C4-2B (cell line): ENCODE results near the gene RASD1.

Experiments
- H3K27ac ChIP-seq: fragments of 450-650 bp; 2 replicates; pipeline ENCODE4 v1.5.1; 2017
- CTCF ChIP-seq: fragments of 450-650 bp; conservative IDR thresholded peaks from 2 replicates; pipeline ENCODE4 v1.5.1; 2017; ENCODE audit warnings: mild to moderate bottlenecking
- ZFX ChIP-seq: fragments of 450-650 bp; IDR thresholded peaks from 2 replicates; pipeline ENCODE4 v1.6.1; 2017

The RASD1 gene

GRCh38 chr17:17535957-17536356 is 39.8 kb upstream of the RASD1 start:
- TF ChIP-seq CTCF (no peak), ZFX (peak; percentile 14; the same call in 1 of the 2 replicates)
- peak overlapping the region; percentile 95 for H3K27ac ChIP-seq

GRCh38 chr17:17533901-17534441 is 37.8 kb upstream of the RASD1 start:
- peak overlapping the region; percentile 28; the same call in 1 of the 2 replicates for H3K27ac ChIP-seq
- TF ChIP-seq ZFX (no peak), CTCF (no peak)

- TF ChIP-seq ZFX, result no peak
- no peak for TF ChIP-seq CTCF
- H3K27ac ChIP-seq, result no peak overlapping the region
Measured at GRCh38 chr17:17532991-17533390, 36.8 kb upstream of the RASD1 start.

GRCh38 chr17:17531156-17531555 is 35.0 kb upstream of the RASD1 start:
- H3K27ac ChIP-seq, result no peak overlapping the region
- TF ChIP-seq ZFX (no peak), CTCF (no peak)

- peak overlapping the region; percentile 14; the same call in 1 of the 2 replicates for H3K27ac ChIP-seq
- TF ChIP-seq CTCF (no peak), ZFX (no peak)
Measured at GRCh38 chr17:17528696-17529652, 32.8 kb upstream of the RASD1 start.

- TF ChIP-seq ZFX, result no peak
- TF ChIP-seq CTCF, result no peak
- no peak overlapping the region for H3K27ac ChIP-seq
Measured at GRCh38 chr17:17527956-17528500, 31.8 kb upstream of the RASD1 start.

GRCh38 chr17:17527534-17527933 is 31.3 kb upstream of the RASD1 start:
- H3K27ac ChIP-seq, result no peak overlapping the region
- TF ChIP-seq ZFX (no peak), CTCF (no peak)
